Spleen (tissue), 11 donors: ENCODE data around the gene HES6. TPM values are rescaled to one million over a fixed set of nuclear protein-coding genes. Genes with fewer than 3 reads are reported as not detected.

Experiments used
- DNase-seq: peaks from one replicate; pipeline ENCODE4 v3.0.0-alpha.2; 2020
- H3K27ac ChIP-seq, 8 donors: fragments of 200-600 bp; sonication (generic) in 7 of 8; 1 replicate in 4 of 8; 2 replicates in 4 of 8; pipeline versions ENCODE4 v1.5.0 to v1.8.0; 2016 to 2021; ENCODE audit warnings: inconsistent platforms in 4 of 8, mild to moderate bottlenecking in 4 of 8, moderate library complexity in 1 of 8
- H3K27me3 ChIP-seq, 7 donors: fragments of 200-600 bp; sonication (generic) in 6 of 7; replicated peaks in 1 of 7; 1 replicate in 4 of 7; 2 replicates in 3 of 7; pipeline versions ENCODE4 v1.5.0 to v1.8.0; 2016 to 2021; ENCODE audit warnings: inconsistent platforms in 3 of 7, mild to moderate bottlenecking in 1 of 7
- H3K36me3 ChIP-seq, 6 donors: fragments of 200-600 bp; sonication (generic) in 5 of 6; 1 replicate in 4 of 6; 2 replicates in 2 of 6; pipeline versions ENCODE4 v1.5.0 to v1.8.0; 2016 to 2021; ENCODE audit warnings: inconsistent platforms in 2 of 6
- H3K4me1 ChIP-seq, 6 donors: fragments of 200-600 bp; sonication (generic) in 5 of 6; 1 replicate in 3 of 6; 2 replicates in 3 of 6; pipeline versions ENCODE4 v1.5.0 to v1.8.0; 2016 to 2021; ENCODE audit warnings: inconsistent platforms in 3 of 6
- H3K4me3 ChIP-seq, 8 donors: fragments of 200-600 bp; sonication (generic) in 7 of 8; 1 replicate in 4 of 8; 2 replicates in 4 of 8; pipeline versions ENCODE4 v1.5.0 to v1.8.0; 2016 to 2021; ENCODE audit warnings: inconsistent platforms in 4 of 8, mild to moderate bottlenecking in 4 of 8, moderate library complexity in 2 of 8
- H3K9me3 ChIP-seq, 8 donors: fragments of 200-600 bp; sonication (generic) in 7 of 8; 1 replicate in 4 of 8; 2 replicates in 4 of 8; pipeline versions ENCODE4 v1.5.0 to v1.8.0; 2016 to 2021; ENCODE audit warnings: inconsistent platforms in 4 of 8
- POLR2A ChIP-seq, 3 donors: fragments of 450-650 bp; IDR thresholded peaks; one replicate each; pipeline ENCODE4 v1.5.1; 2017; ENCODE audit warnings: antibody characterized with exemption in 3 of 3, mild to moderate bottlenecking in 1 of 3
- POLR2AphosphoS5 ChIP-seq, 3 donors: sonication (generic); formaldehyde crosslinking; IDR thresholded peaks; one replicate each; pipeline ENCODE4 v1.5.1; 2017; ENCODE audit warnings: antibody characterized with exemption in 3 of 3
- WGBS, 5 donors: extraction: QIAGEN DNeasy Blood & Tissue Kit in 3 of 5; methylation state at CpG; one replicate each; pipeline versions ENCODE4 v1.1.5 to v1.1.7; 2013 to 2018; 5-methylcytosine and 5-hydroxymethylcytosine counted together
- intact Hi-C: fragments of 100-400 bp; cut with DNase I; formaldehyde crosslinking; loops from one replicate; pipeline ENCODE4 v1.15.0; 2023; ENCODE audit warnings: low total_unique reads
- polyA plus RNA-seq, 3 donors: library from polyadenylated mRNA; stranded (reverse); fragments of 200-250 nt; gene quantifications; one replicate each; pipeline ENCODE4 v1.2.1, GENCODE V29; 2013
- total RNA-seq, 7 donors: library from RNA; depleted of rRNA in 3 of 7; stranded (reverse); fragments of >200 nt in 3 of 7; fragmentation: NEBNext Ultra II Directional in 4 of 7; extraction: Animal tissue kit (Norgen Biotek cat#: 25700) in 4 of 7; gene quantifications; one replicate each; pipeline versions ENCODE4 v1.1.0 to v1.2.1, GENCODE V29; 2016 to 2021
- TF ChIP-seq, protein P1 (sequence below), 11 experiments: fragments of 200-600 bp in 7 of 11; fragments of 450-650 bp in 4 of 11; sonication (generic) in 4 of 11; IDR thresholded peaks in 8 of 11; conservative IDR thresholded peaks in 3 of 11; 1 replicate in 7 of 11; 2 replicates in 4 of 11; pipeline versions ENCODE4 v1.4.0 to v1.8.0; 2016 to 2021; ENCODE audit warnings: antibody characterized with exemption in 11 of 11, inconsistent platforms in 4 of 11, mild to moderate bottlenecking in 1 of 11
- donor health status: healthy with polysubstance abuse.
- donor health status: DM: no; HTN: no; CAD: no; lungs with moderate emphysema.
- donor health status: DM: no; HTN: no; CAD: no.
- donor health status: Bipolar disorder and iron deficiency.
- donor health status: healthy.
- donor health status: DM: no; HTN: no; CAD: no.
- donor health status: DM: yes; HTN: yes; CAD: no.

The HES6 gene
- total and polyA plus RNA-seq, 10 donors, result 3.9 to 22.7 (median 8.3) TPM

- no peak for DNase-seq
- Histone ChIP-seq H3K9me3 (no peaks in the 10 kb centered on the region), H3K4me3 (no peak overlapping the region), H3K27me3 (no peaks in the 10 kb centered on the region), H3K4me1 (peaks cover 8 to 34% (median 19%) of the 10 kb centered on the region in 6 donors), H3K27ac (no peak overlapping the region), H3K36me3 (peaks cover 0 to 86% (median 49%) of the 10 kb centered on the region in 6 donors)
- intact Hi-C loops, result no loop called here
- TF ChIP-seq POLR2A (IDR thresholded peaks at IDR 0.05) (no peak), POLR2AphosphoS5 (IDR thresholded peaks at IDR 0.05) (no peak)
- TF ChIP-seq, protein P1, sequence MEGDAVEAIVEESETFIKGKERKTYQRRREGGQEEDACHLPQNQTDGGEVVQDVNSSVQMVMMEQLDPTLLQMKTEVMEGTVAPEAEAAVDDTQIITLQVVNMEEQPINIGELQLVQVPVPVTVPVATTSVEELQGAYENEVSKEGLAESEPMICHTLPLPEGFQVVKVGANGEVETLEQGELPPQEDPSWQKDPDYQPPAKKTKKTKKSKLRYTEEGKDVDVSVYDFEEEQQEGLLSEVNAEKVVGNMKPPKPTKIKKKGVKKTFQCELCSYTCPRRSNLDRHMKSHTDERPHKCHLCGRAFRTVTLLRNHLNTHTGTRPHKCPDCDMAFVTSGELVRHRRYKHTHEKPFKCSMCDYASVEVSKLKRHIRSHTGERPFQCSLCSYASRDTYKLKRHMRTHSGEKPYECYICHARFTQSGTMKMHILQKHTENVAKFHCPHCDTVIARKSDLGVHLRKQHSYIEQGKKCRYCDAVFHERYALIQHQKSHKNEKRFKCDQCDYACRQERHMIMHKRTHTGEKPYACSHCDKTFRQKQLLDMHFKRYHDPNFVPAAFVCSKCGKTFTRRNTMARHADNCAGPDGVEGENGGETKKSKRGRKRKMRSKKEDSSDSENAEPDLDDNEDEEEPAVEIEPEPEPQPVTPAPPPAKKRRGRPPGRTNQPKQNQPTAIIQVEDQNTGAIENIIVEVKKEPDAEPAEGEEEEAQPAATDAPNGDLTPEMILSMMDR (IDR thresholded peaks at IDR 0.05 in 8 of 11, conservative IDR thresholded peaks at IDR 0.05 in 3 of 11), result no peak
- 92 to 100% (median 96%) methylated on average over 1 of the region's 1 CpG for WGBS, 5 donors
Measured at GRCh38 chr2:238267341-238267710, 27.5 kb upstream of the HES6 start.

GRCh38 chr2:238265605-238266004 lies 25.8 kb upstream of the HES6 start:
- H3K4me3 ChIP-seq, result no peak overlapping the region
- H3K4me1 ChIP-seq, result peaks cover 8 to 42% (median 28%) of the 10 kb centered on the region in 6 donors
- peaks cover 0 to 86% (median 38%) of the 10 kb centered on the region in 6 donors for H3K36me3 ChIP-seq
- intact Hi-C loops, result loop anchor here (2.0 kb wide), 1 partner anchor 407 kb away; the partner anchor contains the start of gene RAMP1
- no peak overlapping the region for H3K27ac ChIP-seq
- no peaks in the 10 kb centered on the region for H3K27me3 ChIP-seq
- TF ChIP-seq, protein P1 (IDR thresholded peaks at IDR 0.05 in 8 of 11, conservative IDR thresholded peaks at IDR 0.05 in 3 of 11), result no peak
- TF ChIP-seq POLR2A (IDR thresholded peaks at IDR 0.05) (no peak), POLR2AphosphoS5 (IDR thresholded peaks at IDR 0.05) (no peak)
- no peaks in the 10 kb centered on the region for H3K9me3 ChIP-seq
- DNase-seq, result no peak
- 93 to 94% (median 94%) methylated on average over 11 of the region's 11 CpGs for WGBS, 5 donors

- Histone ChIP-seq H3K4me1 (peaks cover 8 to 48% (median 28%) of the 10 kb centered on the region in 6 donors), H3K27me3 (no peaks in the 10 kb centered on the region), H3K4me3 (no peak overlapping the region), H3K9me3 (no peaks in the 10 kb centered on the region), H3K27ac (peak overlapping the region in 7 of 8 donors; percentile 11 to 71 (median 62)), H3K36me3 (peaks cover 0 to 88% (median 38%) of the 10 kb centered on the region in 6 donors)
- intact Hi-C loops, result loop anchor here (2.0 kb wide), 1 partner anchor 405 kb away; the partner anchor contains the start of gene RAMP1
- 47 to 84% (median 83%) methylated on average over 4 of the region's 4 CpGs for WGBS, 5 donors
- no peak for TF ChIP-seq POLR2A (IDR thresholded peaks at IDR 0.05)
- peak; percentile 74 for DNase-seq
Measured at GRCh38 chr2:238264072-238264460, 24.2 kb upstream of the HES6 start.

- Histone ChIP-seq H3K9me3 (no peaks in the 10 kb centered on the region), H3K4me3 (no peak overlapping the region), H3K27me3 (no peaks in the 10 kb centered on the region), H3K4me1 (peaks cover 8 to 48% (median 28%) of the 10 kb centered on the region in 6 donors), H3K27ac (peak overlapping the region in 7 of 8 donors; percentile 11 to 71 (median 62)), H3K36me3 (peaks cover 0 to 88% (median 37%) of the 10 kb centered on the region in 6 donors)
- peak in 1 of 3 donors; percentile 52 for TF ChIP-seq POLR2AphosphoS5 (IDR thresholded peaks at IDR 0.05)
- TF ChIP-seq POLR2A (IDR thresholded peaks at IDR 0.05), result no peak
- TF ChIP-seq, protein P1 (IDR thresholded peaks at IDR 0.05 in 8 of 11, conservative IDR thresholded peaks at IDR 0.05 in 3 of 11), result peak; percentile 62 to 90 (median 83)
- WGBS, 5 donors, result 27 to 35% (median 31%) methylated on average over 13 of the region's 13 CpGs
- peak; percentile 93 for DNase-seq
- intact Hi-C loops, result loop anchor here (2.0 kb wide), 1 partner anchor 405 kb away; the partner anchor contains the start of gene RAMP1
Measured at GRCh38 chr2:238263204-238264071, 23.6 kb upstream of the HES6 start.
